CD4-positive, alpha-beta T cell treated with Interleukin-6 for 4 hours (primary cell): Measurements from ENCODE around the gene BCKDK.
A peak's percentile ranks its signal among the peaks of the same experiment; 100 is the strongest.

Experiments
- DNase-seq: peaks from one replicate; pipeline ENCODE4 v3.0.0-alpha.2; 2020; ENCODE audit warnings: mixed read lengths

Gene BCKDK

DNA sequence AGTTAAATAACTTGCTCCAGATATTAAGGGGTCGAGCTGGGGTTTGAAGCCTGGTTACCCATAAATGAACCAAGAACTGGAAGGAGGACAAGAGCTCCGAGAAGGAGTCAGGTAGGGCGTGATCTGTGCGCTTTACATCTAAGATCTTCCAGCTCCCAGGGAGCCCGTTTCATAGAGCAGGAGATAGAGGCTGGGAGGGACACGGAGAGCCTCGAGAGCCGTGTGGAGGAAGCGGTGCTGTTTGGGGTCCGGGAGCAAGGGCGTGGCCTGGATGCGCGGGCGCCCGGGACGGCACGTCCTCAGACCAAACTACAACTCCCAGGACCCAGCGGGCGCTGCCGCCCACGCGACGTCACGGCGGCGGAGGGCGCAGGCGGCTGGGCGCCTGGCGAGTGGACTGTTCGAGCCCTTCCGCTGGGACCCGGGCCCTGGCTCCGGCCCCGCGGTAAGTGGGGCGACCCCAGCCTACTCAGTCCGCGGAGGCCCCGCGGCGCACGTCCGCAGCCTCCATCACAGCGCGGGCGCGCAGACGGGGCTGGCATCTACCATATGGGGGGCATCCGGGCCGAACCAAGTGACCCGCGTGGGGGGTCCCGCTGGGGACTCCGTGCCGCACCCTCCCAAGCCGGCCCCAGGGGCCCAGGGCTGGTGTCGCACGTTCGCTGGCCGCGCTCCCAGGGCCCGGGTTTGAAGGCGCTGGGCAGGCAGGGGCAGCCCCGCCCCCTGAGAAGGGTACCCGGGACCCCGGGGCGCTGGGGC lies at the start of gene BCKDK:
Gene BCKDK (plus strand): TSS at position 352 of the 759 bp plus-strand sequence. CDS start 838 bp downstream, outside the sequence.
- peak; percentile 73 for DNase-seq

DNA sequence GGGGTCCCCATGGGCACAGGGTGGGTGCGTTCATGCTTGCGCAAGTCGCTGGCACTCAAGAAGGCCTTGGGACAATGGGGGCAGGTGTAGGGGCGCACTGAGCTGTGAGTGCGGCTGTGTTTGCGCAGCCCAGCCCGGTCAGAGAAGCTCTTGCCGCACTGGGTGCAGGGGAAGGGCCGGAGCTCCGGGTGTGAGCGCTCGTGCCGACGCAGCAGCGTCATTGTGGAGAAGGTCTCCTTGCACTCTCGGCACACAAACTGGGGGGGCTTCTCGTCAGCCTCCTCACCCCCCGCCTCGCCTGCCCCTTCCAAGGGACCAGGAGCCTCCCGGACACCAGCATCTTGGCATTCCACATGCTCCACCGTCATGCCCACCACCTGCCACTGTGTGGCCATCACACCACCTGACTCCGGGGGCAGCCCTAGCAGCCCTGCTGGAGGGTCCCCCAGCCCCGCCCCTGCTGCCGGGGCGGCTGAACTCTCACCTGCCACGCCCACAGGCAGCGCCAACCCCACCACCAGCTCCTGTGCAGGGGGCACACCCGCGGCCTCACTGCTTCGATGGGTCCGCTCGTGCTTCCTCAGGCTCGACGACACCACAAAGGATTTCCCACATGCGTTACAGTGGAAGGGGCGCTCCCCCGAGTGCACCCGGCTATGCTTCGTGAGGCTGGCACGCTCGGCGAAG lies 46.9 kb upstream of the BCKDK start:
- DNase-seq, result no peak

DNA sequence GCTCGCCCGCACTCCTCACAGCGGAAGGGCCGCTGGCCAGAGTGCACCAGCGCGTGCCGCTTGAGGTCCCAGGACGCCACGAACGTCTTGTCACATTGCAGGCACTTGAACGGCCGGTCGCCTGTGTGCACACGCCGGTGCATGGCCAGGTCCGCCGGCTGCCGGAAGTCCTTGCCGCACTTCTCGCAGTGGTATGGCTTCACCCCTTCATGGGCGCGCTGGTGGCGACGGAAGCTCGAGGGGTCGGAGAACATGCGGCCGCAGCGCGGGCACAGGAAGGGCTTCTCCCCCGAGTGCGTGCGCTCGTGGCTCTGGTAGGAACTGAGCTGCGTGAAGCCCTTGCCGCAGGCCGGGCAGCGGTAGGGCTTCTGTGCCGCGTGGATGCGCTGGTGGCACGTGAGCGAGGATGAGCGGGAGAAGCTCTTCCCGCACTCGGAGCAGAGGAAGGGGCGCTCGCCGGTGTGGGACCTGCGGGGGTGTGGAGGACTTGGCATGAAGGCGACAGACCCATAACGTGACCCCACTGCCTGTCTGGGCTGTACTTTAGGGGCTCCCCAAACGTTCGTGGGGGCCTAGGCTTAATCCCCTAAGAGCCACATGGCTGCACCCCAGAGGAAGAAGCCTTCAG lies 46.3 kb upstream of the BCKDK start:
- DNase-seq, result no peak

DNA sequence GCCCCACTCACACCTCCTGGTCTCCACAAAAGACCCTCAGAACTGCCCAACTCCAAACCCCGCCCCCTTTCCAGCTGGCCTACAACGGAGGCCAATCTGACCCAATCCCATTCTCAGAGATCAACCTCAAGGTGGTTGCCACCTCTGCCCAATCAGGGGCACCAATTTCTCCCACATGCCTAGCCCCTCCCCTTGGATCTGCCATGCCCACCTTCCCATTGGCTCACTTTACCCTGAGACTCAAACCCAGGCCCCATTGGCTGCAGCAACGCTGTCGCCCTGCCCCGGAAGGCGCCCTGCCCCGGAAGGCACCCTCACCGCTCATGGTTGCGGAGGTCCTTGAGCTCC lies 44.7 kb upstream of the BCKDK start:
- no peak for DNase-seq

DNA sequence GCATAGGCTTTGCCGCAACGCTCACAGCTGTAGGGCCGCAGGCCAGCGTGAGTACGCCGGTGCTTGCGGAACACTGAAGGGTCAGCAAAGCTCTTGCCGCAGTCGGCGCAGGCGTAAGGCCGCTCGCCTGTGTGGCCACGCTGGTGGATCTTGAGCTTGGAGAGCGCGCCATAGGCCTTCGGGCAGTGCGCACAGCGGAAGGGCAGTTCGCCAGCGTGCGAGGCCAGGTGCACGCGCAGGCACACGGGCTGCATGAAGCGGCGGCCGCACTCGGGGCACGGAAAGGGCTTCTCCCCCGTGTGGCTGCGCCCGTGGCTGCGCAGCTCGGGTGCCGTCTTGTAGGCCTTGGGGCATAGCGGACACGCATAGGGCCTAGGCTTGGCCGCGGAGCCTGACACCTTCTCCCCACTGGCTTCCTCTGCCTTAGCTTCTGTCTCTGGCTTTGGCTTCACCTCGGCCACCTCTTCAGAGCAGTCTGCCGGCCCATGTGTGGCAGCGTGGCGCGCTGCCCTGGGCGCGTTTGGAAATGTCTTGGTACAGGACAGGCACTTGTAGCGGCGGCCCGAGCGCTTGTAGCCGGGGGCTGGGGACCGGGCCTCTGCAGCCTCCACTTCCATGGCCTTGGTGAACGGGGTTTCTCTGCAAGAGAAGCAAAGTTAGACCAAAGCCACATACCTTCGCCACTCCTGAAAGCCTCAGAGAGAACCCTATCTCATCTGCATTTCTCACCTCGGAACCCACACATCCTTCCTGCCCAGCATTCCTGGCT lies 44.2 kb upstream of the BCKDK start:
- DNase-seq, result peak; percentile 21

DNA sequence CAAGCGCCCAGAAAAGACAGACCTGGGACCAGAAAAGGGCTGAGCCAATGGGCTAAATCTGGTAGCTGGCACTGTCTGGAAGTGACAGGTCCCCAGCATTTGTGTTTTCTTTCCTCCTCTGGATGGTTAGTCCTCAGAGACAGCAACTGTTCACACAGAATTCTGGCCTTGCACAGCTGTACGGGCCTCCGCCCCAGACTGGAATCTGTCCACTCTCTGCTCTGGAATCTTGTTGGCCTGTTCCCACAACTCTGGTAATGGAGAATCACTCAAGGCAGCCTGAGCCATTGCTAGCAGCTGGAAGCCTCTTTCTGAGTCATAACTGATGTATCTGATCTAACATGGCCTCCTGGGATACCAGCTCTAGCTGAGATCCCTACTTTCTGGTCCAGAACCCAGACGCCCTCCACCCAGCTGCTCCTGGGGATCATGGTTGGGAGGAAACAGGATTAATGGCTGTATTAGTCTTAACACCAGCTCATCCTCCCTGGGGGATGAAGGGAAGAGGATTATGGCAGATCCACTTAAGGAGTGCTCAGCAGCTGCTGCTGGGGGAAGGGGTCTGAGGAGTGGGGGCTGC lies 43.2 kb upstream of the BCKDK start:
- DNase-seq, result no peak

DNA sequence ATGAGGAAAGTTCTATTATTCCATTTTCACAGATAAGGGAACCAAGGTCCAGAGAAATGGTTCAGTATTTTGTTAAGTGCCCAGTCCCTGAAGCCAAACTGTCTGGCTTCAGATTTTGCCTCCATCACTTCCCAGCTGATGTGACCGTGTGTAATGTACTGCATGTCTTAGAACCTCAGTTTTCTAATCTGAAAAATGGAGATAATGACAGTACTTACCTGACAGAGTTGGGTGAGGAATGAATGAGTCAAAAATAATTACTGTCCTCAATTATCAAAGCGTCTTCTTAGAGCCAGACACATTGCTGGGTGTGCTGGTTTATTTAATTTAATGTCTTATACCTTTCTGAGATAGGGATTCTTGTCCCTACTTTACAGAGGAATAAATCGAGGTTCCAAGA lies 40.8 kb upstream of the BCKDK start:
- no peak for DNase-seq

DNA sequence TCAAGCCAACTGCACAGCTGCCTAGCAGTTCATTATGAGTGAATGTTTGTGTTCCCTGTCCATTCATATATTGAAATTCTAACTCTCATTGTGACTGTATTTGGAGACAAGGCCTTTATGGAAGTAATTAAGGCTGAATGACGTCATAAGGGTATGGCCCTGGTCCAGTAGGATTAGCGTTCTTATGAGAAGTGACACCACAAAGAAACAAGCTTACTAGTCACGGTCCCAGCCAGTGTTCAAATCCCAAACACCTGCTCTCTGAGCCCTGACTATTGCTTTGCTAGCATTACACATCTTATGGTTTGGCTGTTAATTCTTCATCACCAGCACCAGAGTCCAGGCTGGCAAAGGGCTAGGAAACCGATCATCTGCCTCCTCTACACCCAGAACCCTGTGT lies 36.3 kb upstream of the BCKDK start:
- no peak for DNase-seq

DNA sequence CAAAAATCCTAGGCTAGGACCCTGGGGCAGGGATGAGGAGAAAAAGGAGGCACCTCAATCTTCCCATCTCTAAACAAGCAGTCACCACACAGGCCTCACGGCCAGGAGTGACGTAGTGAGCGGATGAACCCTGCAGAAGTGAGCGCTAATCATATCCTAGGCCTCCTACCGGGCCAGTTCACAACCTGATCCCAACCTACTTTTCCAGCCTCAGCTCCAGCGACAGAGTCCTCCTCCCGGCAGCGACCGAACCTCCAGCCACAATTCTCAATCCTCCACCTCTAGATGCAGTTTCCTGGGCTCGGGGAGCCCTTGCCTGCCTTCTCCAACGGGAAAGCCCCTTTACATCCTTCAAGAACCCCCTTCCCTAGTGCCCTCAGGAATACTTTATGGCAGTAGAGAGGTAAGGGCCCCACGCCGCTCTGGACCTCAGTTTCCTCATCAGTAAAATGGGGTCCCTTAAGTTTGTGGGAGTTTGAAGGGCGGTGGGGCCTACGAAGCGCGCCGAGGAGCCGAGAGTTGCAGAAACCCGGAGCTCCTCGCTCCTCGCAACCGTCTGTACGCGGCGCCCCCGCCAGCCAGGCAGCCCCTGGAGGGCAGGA lies 35.5 kb upstream of the BCKDK start:
- peak; percentile 41 for DNase-seq

DNA sequence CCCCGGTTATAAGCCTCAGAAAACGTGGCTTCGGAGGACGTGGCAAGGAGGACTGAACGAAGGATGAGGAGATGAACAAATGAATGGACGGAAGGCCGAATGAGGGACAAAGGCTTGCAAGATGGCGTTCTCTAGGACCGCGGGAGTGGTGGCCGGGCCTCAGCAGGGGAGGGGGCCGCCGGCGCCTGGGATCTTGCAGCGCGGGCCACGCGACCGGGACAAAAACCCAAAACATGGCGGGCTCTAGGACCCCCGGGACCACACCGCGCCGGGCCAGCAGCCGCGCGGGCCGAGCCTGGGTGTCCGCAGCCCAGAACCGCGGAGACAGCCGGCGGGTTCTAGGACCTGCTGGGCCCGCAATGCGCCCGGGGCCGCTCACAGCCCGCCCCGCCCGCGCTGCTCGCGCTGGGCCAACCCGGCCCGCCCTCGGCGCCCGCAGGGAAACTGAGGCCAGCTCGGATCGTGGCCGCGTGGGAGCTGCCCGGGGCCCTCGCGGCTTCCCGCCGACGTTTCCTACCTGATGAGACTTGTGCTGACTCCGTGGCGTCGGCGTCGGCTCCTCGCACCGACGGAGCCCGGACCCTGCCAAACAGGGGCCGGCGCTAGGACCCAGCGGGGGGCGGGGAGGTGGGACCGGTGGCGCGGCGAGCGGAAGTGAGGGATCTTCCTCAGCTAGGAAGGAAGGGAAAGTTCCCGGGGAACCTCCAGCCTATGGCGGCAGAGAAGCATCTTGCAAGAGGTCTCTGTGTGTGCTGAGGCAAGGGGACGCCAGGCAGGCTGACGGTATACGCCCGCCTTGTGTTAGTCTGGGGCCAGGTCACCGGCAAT lies 34.8 kb upstream of the BCKDK start:
- peak; percentile 85 for DNase-seq

DNA sequence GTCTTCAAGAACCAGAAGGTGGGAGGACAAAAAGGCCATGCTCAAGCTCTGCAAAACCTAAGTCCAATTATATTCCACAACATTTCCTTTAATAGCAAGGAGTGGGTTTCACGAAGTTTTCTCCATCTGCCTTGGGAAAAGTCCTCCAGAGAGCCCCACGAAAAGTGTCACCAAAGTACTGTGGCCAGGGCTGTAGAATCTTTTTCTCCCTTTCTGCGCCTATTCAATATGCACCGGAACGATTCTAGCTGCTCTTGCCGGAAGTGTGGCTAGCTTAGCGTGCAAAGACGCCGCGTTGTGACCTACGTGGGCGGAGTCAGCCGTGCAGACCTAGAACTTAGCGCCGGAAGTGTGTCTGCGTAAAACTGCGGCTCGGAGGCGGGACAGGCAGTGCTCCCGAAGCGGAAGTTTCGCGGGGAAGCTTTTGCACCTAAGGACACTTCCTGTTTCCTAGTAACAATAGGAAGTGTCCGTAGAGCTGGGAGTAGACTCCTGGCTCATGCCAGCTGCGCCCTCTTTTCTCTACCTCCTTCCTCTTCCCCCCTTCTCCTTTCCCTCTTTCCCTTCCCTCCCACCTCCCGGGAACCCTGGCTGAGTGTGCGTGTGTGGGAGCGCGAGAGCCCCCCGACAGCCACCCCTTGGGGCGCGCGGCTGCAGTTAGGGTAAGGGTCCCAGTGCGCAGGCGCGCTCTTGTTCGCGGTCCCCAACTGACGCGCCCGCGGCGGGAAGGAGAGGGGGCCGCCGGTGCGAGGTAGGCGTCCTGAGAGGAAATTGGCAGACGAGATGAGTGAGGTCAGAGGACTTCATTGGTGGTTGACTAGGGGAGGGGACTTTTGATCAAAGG lies 34.0 kb upstream of the BCKDK start, which contains the start of the genes ZNF646 and ZNF668:
Gene ZNF646 (plus strand): TSS at position 453 of the 844 bp plus-strand sequence. CDS start 1,903 bp downstream, outside the sequence.
Gene ZNF668 (minus strand): TSS at position 271 of the 844 bp plus-strand sequence. CDS start 9,781 bp downstream, outside the sequence.
- peak; percentile 98 for DNase-seq

DNA sequence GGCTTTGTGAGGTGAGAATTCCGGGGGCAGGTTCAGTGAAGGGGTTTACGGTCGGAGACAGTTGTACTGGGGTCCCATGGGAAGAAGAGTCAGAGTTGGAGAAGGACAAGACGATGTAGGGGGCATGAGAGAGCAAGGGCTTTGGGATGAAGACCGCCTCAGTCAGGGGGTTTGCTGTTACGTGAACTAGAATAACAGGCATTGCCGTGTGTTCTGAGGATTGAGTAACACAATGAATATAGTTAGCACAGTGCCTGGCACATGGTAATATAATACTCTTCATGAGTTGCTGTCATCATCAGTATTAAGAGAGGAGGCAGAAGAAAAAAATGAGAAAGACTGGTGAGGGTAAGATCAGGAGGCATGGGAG lies 33.4 kb upstream of the BCKDK start:
- no peak for DNase-seq

DNA sequence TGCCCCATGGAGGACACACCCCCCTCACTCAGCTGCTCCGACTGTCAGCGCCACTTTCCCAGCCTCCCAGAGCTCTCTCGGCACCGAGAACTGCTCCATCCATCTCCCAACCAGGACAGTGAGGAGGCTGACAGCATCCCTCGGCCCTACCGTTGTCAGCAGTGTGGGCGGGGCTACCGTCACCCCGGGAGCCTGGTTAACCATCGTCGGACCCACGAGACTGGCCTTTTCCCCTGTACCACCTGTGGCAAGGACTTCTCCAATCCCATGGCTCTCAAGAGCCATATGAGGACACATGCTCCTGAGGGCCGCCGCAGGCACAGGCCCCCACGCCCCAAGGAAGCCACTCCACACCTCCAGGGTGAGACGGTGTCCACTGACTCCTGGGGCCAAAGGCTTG lies 31.9 kb upstream of the BCKDK start:
- DNase-seq, result no peak

DNA sequence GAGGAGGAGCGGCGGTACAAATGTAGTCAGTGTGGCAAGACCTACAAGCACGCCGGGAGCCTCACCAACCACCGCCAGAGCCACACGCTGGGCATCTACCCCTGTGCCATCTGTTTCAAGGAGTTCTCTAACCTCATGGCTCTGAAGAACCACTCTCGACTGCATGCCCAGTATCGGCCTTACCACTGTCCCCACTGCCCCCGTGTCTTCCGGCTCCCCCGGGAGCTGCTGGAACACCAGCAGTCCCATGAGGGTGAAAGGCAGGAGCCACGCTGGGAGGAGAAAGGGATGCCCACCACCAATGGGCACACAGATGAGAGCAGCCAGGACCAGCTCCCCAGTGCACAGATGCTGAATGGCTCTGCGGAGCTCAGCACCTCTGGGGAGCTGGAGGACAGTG lies 31.2 kb upstream of the BCKDK start:
- no peak for DNase-seq

DNA sequence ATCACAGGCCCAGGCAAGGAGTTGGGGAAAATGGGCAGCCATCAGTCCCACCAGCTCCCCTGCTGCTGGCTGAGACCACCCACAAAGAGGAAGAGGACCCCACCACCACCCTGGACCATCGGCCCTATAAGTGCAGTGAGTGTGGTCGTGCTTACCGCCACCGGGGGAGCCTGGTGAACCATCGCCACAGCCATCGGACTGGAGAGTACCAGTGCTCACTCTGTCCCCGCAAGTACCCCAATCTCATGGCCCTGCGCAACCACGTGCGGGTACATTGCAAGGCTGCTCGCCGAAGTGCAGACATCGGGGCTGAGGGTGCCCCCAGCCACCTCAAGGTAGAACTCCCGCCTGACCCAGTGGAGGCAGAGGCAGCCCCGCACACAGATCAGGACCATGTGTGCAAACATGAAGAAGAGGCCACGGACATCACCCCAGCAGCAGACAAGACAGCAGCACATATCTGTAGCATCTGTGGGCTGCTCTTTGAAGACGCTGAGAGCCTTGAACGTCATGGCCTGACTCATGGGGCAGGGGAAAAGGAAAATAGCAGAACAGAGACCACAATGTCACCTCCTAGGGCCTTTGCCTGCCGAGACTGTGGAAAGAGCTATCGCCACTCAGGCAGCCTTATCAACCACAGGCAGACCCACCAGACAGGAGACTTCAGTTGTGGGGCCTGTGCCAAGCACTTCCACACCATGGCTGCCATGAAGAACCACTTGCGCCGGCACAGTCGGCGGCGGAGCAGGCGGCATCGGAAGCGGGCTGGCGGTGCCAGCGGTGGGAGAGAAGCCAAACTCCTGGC lies 30.4 kb upstream of the BCKDK start:
- no peak for DNase-seq

DNA sequence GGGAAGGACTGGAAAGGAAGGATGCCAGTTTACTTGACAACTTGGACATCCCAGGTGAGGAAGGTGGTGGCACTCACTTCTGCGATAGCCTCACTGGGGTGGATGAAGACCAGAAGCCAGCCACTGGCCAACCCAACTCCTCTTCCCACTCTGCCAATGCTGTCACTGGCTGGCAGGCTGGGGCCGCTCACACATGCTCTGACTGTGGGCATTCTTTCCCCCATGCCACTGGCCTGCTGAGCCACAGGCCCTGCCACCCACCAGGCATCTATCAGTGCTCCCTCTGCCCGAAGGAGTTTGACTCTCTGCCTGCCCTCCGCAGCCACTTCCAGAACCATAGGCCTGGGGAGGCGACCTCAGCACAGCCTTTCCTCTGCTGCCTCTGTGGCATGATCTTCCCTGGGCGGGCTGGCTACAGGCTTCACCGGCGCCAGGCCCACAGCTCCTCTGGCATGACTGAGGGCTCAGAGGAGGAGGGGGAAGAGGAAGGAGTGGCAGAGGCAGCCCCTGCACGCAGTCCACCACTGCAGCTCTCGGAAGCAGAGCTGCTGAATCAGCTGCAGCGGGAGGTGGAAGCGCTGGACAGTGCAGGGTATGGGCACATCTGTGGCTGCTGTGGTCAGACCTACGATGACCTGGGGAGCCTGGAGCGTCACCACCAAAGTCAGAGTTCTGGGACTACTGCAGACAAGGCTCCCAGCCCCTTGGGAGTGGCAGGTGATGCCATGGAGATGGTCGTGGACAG lies 29.4 kb upstream of the BCKDK start:
- DNase-seq, result no peak

DNA sequence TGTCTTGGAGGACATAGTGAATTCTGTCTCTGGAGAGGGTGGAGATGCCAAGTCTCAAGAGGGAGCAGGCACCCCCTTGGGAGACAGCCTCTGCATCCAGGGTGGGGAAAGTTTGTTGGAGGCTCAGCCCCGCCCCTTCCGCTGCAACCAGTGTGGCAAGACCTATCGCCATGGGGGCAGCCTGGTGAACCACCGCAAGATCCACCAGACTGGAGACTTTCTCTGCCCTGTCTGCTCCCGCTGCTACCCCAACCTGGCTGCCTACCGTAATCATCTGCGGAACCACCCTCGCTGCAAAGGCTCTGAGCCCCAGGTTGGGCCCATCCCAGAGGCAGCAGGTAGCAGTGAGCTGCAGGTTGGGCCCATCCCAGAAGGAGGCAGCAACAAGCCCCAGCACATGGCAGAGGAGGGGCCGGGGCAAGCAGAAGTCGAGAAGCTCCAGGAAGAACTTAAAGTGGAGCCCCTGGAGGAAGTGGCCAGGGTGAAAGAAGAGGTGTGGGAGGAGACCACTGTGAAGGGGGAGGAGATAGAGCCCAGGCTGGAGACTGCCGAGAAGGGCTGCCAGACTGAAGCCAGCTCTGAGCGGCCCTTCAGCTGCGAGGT lies 28.7 kb upstream of the BCKDK start:
- DNase-seq, result no peak

DNA sequence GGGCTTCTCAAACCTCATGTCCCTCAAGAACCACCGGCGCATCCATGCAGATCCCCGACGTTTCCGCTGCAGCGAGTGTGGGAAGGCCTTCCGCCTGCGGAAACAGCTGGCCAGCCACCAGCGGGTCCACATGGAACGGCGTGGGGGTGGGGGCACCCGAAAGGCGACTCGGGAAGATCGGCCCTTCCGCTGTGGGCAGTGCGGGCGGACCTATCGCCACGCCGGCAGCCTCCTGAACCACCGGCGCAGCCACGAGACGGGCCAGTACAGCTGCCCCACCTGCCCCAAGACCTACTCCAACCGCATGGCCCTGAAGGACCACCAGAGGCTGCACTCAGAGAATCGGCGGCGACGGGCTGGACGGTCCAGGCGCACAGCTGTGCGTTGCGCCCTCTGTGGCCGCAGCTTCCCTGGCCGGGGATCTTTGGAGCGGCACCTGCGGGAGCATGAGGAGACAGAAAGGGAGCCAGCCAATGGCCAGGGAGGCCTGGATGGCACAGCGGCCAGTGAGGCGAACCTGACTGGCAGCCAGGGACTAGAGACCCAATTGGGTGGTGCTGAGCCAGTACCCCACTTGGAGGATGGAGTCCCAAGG lies 28.1 kb upstream of the BCKDK start:
- DNase-seq, result no peak
